Suprapubic skin (tissue), 3 donors: ENCODE results near the gene SUGT1.

Source experiments
- CTCF ChIP-seq, 2 donors: fragments of 200-600 bp in 1 of 2; fragments of 450-650 bp in 1 of 2; sonication (generic) in 1 of 2; IDR thresholded peaks; one replicate each; pipeline ENCODE4 v1.5.1; 2016 to 2019; ENCODE audit warnings: antibody characterized with exemption in 2 of 2, mild to moderate bottlenecking in 1 of 2, moderate library complexity in 1 of 2
- POLR2AphosphoS5 ChIP-seq, 3 donors: sonication (generic); formaldehyde crosslinking; IDR thresholded peaks; one replicate each; pipeline ENCODE4 v1.6.1; 2017; ENCODE audit warnings: antibody characterized with exemption in 3 of 3

- no peak for TF ChIP-seq POLR2AphosphoS5 (IDR thresholded peaks at IDR 0.05)
- no peak for TF ChIP-seq CTCF (IDR thresholded peaks at IDR 0.05)
Measured at GRCh38 chr13:52737965-52738364, 85.3 kb downstream of the SUGT1 start.
